ENCODE data around the gene ZSCAN4.

DNA sequence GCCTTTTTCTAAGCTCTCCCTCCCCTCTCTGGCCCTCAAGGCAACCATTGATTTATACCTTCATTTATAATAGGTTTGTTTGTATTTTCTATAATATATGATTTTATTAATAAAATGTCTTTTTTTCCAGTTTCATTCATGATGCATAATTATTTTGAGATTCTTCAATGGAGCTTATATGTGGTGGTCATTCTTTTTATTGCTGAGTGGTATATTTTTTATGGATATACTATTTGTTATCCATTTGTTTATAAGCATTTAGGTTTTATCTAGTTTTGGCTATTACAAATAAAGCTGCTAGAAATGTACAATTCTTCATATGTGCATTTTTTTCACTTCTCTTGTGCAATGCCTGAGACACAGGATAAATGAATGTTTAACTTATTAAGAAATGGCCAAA, 25.0 kb upstream of the ZSCAN4 start:
- TF ChIP-seq EZH2 (IDR thresholded peaks at IDR 0.05; ENCODE audit: borderline replicate concordance, low read length) = no peak
- TF ChIP-seq, protein P1, sequence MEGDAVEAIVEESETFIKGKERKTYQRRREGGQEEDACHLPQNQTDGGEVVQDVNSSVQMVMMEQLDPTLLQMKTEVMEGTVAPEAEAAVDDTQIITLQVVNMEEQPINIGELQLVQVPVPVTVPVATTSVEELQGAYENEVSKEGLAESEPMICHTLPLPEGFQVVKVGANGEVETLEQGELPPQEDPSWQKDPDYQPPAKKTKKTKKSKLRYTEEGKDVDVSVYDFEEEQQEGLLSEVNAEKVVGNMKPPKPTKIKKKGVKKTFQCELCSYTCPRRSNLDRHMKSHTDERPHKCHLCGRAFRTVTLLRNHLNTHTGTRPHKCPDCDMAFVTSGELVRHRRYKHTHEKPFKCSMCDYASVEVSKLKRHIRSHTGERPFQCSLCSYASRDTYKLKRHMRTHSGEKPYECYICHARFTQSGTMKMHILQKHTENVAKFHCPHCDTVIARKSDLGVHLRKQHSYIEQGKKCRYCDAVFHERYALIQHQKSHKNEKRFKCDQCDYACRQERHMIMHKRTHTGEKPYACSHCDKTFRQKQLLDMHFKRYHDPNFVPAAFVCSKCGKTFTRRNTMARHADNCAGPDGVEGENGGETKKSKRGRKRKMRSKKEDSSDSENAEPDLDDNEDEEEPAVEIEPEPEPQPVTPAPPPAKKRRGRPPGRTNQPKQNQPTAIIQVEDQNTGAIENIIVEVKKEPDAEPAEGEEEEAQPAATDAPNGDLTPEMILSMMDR (IDR thresholded peaks at IDR 0.05; ENCODE audit: low read length) = no peak
